Ureter (tissue), 1 donor: Measurements from ENCODE around the gene ATP2A1. TPM values are rescaled to one million over a fixed set of nuclear protein-coding genes. Genes with fewer than 3 reads are reported as not detected.
"Not testable (repeated sequence)": the region's sequence is repeated elsewhere in the genome, so short reads cannot be mapped to it uniquely, and the experiment has no call there.

Source experiments
- DNase-seq: peaks from one replicate; pipeline ENCODE4 v3.0.0-alpha.2; 2020; ENCODE audit warnings: low spot score
- total RNA-seq: library from RNA; stranded (reverse); gene quantifications from one replicate; pipeline ENCODE4 v1.2.4, GENCODE V29; 2023
- donor health status: DM: yes; HTN: yes; CAD: no.

Gene ATP2A1
- total RNA-seq, 1 donor from 2014 or later, result 0.75 TPM

DNA sequence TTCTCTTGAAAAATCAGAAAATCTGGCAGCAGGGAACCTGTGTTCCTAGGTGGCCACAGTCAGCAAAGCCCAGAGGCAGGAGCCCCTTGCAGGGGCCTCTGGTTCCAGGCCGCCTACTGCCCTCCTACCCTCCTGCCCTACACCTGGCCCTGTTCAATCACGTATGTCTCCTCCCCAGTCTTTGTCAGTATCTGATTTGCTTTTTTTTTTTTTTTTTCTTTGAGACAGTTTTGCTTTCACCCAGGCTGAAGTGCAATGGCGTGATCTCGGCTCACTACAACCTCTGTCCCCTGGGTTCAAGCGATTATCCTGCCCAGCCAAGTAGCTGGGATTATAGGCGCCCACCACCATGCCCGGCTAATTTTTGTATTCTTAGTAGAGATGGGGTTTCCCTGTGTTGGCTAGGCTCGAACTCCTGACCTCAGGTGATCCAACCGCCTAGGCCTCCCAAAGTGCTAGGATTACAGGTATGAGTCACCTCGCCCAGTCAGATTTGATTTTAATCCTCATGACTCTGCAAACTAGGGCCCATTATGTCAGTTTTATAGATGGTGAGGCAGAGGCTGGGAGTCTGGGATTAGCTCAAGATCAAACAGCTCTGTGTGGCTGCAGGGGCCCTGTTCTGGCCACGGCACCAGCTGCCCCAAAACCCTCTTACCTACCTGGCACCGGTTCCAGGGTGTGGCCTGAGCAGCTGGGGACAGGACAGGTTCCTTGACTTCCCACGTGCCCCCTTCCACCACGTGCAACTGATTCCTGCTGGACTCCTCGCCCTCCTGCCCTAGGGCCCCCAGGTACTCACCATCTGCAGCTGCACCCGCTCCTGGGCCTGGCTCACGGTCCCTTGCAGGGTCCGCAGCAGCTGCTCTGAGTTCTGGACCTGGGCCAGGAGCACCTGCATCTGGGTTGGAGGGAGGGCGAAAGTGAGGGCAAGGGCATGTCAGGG lies 32.1 kb downstream of the ATP2A1 start:
- no peak for DNase-seq

DNA sequence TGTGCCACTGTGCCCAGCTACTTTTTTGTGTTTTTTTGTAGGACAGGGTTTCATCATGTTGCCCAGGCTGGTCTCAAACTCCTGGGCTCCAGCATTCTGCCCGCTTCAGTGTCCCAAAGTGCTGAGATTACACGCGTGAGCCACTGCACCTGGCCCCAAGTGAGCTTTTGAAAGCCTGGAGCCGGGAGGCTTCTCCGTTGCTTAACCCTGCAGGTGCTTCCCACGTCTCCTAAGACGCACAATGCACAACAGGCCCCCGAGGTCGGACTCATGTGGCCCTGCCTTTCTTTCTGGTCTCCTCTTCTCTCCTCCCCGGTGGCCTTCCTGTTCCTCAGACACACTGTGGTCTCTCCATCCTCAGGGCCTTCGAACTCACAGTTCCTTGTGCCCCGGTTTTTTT lies 34.3 kb downstream of the ATP2A1 start:
- no peak for DNase-seq

DNA sequence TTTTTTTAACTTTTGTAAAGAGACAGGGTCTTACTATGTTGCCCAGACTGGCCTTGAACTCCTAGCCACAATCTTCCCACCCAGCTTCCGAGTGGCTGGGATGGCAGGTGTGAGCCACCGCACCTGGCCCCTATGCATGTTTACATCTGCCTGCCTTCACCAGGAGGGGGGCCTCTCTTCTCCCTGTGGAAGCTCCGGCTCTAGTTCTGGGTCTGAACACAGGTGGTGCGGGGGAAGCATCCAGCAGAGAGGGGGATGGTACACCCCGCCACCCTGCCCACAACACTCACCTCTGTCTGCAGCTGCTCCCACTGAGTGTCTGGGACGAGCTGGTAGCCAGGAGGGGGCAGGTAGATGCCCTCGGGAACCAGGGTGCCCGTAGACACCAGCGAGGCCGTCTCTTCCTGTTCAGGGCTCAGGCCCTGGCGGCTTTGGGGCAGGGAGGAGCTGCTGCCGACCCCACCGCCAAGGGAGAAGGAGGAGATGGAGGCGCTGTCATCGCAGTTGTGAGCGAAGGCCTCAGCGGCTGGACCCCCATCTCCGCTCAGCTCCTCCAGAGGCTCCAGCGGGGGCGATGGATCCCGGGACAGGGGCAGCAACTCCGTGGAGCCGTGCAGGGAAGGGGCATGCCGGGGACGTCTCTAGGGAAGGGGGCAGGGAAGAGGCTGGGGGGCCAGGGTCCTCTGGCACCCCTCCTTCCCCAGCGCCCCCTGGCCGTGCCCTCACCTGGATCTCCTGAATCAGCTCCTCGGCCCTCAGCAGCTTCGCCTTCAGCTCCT lies 35.8 kb downstream of the ATP2A1 start:
- no peak for DNase-seq

DNA sequence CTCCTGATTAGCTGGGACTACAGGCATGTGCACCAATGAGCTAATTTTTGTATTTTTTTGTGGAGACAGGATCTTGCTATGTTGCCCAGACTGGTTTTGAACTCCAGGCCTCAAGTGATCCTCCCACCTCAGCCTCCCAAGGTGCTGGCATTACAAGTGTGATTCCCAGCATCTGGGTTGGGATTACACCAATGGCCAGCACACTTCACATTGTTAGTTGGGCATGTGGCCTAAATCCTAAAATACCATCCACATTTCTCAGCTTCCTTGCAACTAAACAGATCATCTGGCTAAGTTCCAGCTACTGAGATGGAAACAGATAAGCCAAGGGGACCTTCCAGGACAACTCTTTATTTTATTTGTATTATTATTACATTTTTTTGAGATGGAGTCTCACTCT lies 36.9 kb downstream of the ATP2A1 start:
- no peak for DNase-seq

- DNase-seq, result no peak
Measured at GRCh38 chr16:28917095-28917494, 38.8 kb downstream of the ATP2A1 start.

DNA sequence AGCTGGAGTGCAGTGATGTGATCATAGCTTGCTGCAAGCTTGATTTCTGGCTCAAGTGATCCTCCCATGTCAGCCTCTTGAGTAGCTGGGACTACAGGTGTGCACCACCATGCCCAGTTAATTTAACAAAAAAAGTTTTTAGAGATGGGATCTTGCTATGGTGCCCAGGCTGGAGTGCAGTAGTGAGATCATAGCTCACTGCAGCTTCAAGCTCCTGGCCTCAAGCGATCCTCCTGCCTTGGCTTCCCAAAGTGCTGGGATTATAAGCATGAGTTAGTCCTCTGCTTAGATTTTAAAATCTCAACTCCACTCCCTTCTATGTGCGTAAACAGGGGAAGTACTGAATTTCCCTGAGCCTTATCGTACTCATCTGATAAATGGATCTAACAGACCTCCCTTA lies 40.4 kb downstream of the ATP2A1 start:
- DNase-seq, result no peak

DNA sequence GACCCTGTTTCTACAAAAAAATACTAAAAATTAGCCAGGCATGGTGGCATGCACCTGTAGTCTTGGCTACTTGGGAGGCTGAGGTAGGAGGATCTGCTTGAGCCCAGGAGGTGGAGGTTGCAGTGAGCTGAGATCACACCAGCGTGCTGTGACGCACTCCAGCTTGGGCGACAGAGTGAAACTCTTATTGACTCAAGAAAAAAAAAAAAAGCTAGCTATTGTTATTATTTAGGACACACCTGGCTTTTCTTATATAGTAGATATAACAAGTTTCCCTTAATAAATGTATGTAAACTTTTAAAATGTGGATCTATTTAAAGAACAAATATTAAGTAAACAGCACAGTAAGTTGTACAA lies 44.9 kb downstream of the ATP2A1 start:
- no peak for DNase-seq

GRCh38 chr16:28923652-28924398 lies 45.5 kb downstream of the ATP2A1 start:
- no peak for DNase-seq

DNA sequence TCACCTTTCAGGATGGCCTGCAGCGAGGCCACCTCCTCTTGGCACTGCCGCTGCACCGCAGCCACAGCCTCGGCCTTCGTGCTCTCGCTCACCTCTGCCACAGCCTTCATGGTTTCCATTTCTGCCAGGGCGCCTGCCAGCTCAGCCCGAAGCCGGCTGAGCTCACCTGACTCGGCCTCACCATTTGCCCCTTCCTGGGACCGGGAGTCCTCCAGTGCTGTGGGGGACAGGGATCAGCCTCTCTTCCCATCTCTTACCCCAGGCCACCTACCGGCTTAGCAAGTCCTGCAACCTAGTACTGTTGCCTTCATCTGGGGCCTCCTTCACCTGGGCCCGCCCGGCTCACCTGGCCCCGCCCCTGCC lies 46.1 kb downstream of the ATP2A1 start:
- no peak for DNase-seq

- peak; percentile 96 for DNase-seq
Measured at GRCh38 chr16:28924762-28925385, 46.6 kb downstream of the ATP2A1 start, which contains the start of gene RABEP2. Gene RABEP2, minus strand, starts transcription at chr16:28925238. Its CDS starts 75 bp downstream, at chr16:28925163.

DNA sequence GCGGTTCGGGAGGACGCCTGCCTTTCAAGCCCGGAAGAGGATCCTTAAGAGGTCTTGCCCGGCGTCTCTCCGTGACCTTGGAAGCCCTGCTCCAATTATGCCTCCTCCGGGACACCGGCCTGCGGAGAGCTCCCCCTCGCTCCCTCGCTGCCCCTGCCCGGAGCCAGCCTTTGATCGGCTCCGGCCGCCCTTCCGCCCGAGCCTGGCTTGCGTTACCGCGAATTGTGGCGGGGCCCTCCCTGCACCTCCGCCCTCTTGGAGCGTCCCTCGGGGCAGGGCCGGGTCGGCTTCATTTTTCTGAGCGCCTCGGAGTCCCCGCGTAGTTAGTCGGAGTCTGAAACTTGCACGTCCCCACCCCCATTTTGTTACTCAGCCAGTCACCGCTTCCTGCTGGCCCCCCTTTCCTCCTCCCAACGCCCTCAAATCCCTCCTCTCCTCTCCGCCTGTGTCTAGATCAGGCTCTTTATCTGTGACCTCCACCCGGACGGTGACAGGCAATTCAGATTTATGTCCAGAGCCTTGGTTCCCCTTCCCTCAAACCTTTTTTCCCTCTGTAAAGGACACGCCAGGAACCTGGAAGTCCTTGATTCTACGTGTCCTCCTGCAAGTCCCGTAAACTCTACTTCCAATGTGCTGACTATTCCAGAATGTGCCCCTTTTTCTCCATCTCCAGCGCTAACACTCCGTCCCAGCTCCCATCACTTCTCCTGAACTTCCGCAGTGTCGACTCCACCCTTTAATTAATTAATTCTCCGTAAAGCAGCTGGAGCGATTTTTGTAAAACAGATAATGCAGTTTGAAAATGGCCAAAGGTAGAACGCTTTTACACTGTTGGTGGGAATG lies 47.3 kb downstream of the ATP2A1 start:
- peak; percentile 84 for DNase-seq

GRCh38 chr16:28926284-28926683 lies 48.0 kb downstream of the ATP2A1 start:
- DNase-seq, result not testable (repeated sequence)

DNA sequence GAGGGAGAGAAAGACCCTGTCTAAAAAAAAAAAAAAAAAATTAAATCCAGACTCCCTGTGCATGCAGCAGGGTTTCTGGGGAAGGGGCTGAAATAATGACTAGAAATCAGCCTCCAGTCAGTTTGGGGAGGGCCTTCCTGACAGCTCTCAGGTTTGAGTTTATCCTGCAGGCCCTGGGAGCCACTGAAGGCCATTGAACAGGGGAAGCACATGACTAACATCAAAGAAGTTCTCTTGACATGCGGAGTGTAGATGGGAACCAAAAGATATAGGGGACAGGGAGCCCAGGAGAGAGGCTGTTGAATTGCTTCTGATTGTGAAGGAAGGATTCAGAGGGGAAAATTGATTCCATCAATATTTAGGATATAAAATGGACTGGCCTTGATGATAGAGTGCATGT lies 49.5 kb downstream of the ATP2A1 start:
- DNase-seq, result no peak

GRCh38 chr16:28930203-28930602 lies 51.9 kb downstream of the ATP2A1 start:
- DNase-seq, result no peak

DNA sequence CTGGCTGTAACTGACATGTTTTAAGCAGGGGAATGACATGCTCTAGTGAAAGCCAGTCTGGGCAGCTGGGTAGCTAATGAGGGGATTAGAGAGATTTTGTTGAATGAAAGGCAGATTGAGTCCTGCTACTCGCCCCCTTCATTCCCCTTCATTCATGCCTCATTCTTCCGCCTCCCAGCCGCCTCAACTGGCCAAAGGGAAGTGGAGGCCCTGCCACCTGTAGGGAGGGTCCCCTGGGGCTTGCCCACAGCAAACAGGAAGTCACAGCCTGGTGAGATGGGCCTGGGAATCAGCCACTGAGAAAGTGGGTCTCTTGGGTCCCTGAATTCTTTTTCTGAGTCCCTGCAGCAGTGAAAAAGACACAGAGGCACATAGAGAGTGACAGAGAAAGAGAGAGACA lies 52.4 kb downstream of the ATP2A1 start:
- DNase-seq, result no peak

DNA sequence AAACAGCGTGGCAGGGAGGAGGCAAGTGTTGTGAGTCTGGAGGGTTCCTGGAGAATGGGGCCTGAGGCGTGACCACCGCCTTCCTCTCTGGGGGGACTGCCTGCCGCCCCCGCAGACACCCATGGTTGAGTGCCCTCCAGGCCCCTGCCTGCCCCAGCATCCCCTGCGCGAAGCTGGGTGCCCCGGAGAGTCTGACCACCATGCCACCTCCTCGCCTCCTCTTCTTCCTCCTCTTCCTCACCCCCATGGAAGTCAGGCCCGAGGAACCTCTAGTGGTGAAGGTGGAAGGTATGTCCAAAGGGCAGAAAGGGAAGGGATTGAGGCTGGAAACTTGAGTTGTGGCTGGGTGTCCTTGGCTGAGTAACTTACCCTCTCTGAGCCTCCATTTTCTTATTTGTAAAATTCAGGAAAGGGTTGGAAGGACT lies 53.5 kb downstream of the ATP2A1 start, which contains the start of gene CD19:
TSS of gene CD19 (plus strand) at position 171 of the 425 bp plus-strand sequence. CDS start at position 201, 30 bp downstream.
- DNase-seq, result no peak

DNA sequence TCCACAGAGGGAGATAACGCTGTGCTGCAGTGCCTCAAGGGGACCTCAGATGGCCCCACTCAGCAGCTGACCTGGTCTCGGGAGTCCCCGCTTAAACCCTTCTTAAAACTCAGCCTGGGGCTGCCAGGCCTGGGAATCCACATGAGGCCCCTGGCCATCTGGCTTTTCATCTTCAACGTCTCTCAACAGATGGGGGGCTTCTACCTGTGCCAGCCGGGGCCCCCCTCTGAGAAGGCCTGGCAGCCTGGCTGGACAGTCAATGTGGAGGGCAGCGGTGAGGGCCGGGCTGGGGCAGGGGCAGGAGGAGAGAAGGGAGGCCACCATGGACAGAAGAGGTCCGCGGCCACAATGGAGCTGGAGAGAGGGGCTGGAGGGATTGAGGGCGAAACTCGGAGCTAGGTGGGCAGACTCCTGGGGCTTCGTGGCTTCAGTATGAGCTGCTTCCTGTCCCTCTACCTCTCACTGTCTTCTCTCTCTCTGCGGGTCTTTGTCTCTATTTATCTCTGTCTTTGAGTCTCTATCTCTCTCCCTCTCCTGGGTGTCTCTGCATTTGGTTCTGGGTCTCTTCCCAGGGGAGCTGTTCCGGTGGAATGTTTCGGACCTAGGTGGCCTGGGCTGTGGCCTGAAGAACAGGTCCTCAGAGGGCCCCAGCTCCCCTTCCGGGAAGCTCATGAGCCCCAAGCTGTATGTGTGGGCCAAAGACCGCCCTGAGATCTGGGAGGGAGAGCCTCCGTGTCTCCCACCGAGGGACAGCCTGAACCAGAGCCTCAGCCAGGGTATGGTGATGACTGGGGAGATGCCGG lies 54.3 kb downstream of the ATP2A1 start:
- no peak for DNase-seq

GRCh38 chr16:28933171-28933570 lies 54.9 kb downstream of the ATP2A1 start:
- no peak for DNase-seq

GRCh38 chr16:28935346-28935745 lies 57.1 kb downstream of the ATP2A1 start:
- DNase-seq, result no peak
